Spinal cord (tissue), 10 donors: ENCODE results near the gene PAF1. TPM values are rescaled to one million over a fixed set of nuclear protein-coding genes. Genes with fewer than 3 reads are reported as not detected.
"Not testable (repeated sequence)": the region's sequence is repeated elsewhere in the genome, so short reads cannot be mapped to it uniquely, and the experiment has no call there.

Experiments
- DNase-seq, 6 donors: peaks; one replicate each; pipeline versions ENCODE4 v3.0.0 to v3.0.0-alpha.2; 2013 to 2015; ENCODE audit warnings: low spot score in 6 of 6, low read depth in 4 of 6
- H3K27ac ChIP-seq: one replicate; pipeline ENCODE4 v1.5.1; 2013; ENCODE audit warnings: low read depth, low read length, control low read depth
- H3K27me3 ChIP-seq: one replicate; pipeline ENCODE4 v1.6.1; 2013; ENCODE audit warnings: low read length; ENCODE audit not compliant: control insufficient read depth, insufficient read depth
- H3K36me3 ChIP-seq: one replicate; pipeline ENCODE4 v1.6.1; 2013; ENCODE audit warnings: low read length; ENCODE audit not compliant: control insufficient read depth, insufficient read depth
- H3K4me1 ChIP-seq: one replicate; pipeline ENCODE4 v1.6.1; 2013; ENCODE audit warnings: low read length; ENCODE audit not compliant: control insufficient read depth, insufficient read depth
- H3K4me3 ChIP-seq: one replicate; pipeline ENCODE4 v1.5.1; 2013; ENCODE audit warnings: low read depth, low read length, control low read depth
- H3K9me3 ChIP-seq: one replicate; pipeline ENCODE4 v1.6.1; 2013; ENCODE audit warnings: low read length; ENCODE audit not compliant: control insufficient read depth, insufficient read depth
- WGBS: methylation state at CpG from one replicate; pipeline ENCODE4 v1.1.5; 2013; ENCODE audit warnings: missing lambda C conversion rate; ENCODE audit not compliant: insufficient coverage; 5-methylcytosine and 5-hydroxymethylcytosine counted together
- polyA plus RNA-seq, 2 donors: library from polyadenylated mRNA; unstranded; fragments of 120-200 nt; gene quantifications; one replicate each; pipeline ENCODE4 v1.2.1, GENCODE V29; 2013; ENCODE audit not compliant: insufficient read length in 2 of 2
- total RNA-seq, 2 donors: library from RNA; depleted of rRNA in 1 of 2; stranded (reverse); fragments of 120-200 nt in 1 of 2; fragments of >200 nt in 1 of 2; gene quantifications; one replicate each; pipeline versions ENCODE4 v1.2.3 to v1.2.4, GENCODE V29; 2013 to 2014
- donor health status: healthy.

PAF1 gene
- total and polyA plus RNA-seq, 4 donors: 21.2 to 76.8 (median 62.0) TPM

DNA sequence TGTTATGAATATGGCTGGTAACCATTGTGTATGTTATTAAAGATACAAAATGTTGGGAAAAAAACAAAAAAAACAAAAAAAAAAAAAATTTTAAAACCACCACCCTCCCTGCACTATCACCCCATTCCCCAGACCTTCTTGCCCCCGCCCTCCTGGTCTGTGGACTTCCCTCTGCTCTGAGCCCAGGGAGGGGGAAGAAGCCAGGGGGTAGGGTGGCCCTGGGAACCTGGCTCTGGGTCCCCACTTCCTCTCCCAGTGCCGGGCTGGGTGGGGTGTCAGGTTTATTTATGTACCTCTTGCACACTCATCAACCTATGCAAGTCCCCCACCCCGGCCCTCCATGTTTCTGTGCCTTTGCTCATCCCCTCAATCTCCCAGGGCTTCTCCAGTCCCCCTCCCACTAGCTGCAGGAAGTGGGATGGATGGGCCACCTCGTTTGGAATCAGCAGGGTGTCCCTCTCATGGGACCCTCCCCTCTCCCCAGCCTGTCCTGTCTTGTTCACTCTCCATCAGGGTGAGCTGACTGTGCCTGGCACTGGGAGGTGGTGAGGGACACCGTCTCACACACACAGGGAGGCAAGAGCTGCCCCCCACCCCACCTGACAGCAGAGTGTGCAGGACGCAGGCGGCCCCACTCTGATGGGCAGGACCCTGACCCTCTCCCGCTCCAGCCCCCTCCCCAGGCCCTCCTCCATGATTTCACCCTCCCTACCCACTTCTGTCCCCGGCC is 5.9 kb downstream of the PAF1 start:
- no CpG with 5 or more reads among the region's 9 CpGs for WGBS
- Histone ChIP-seq H3K36me3 (peaks cover 90% of the 10 kb centered on the region), H3K4me3 (no peak overlapping the region), H3K27me3 (no peaks in the 10 kb centered on the region), H3K27ac (no peak overlapping the region), H3K9me3 (no peaks in the 10 kb centered on the region), H3K4me1 (peaks cover 9% of the 10 kb centered on the region)
- no peak for DNase-seq

- no peaks in the 10 kb centered on the region for H3K9me3 ChIP-seq
- DNase-seq: no peak
- WGBS: 82% methylated on average over 10 of the region's 18 CpGs
- peaks cover 90% of the 10 kb centered on the region for H3K36me3 ChIP-seq
- no peaks in the 10 kb centered on the region for H3K4me1 ChIP-seq
- no peak overlapping the region for H3K27ac ChIP-seq
- H3K27me3 ChIP-seq: no peaks in the 10 kb centered on the region
- no peak overlapping the region for H3K4me3 ChIP-seq
Measured at GRCh38 chr19:39382991-39383828, 7.7 kb downstream of the PAF1 start.

DNA sequence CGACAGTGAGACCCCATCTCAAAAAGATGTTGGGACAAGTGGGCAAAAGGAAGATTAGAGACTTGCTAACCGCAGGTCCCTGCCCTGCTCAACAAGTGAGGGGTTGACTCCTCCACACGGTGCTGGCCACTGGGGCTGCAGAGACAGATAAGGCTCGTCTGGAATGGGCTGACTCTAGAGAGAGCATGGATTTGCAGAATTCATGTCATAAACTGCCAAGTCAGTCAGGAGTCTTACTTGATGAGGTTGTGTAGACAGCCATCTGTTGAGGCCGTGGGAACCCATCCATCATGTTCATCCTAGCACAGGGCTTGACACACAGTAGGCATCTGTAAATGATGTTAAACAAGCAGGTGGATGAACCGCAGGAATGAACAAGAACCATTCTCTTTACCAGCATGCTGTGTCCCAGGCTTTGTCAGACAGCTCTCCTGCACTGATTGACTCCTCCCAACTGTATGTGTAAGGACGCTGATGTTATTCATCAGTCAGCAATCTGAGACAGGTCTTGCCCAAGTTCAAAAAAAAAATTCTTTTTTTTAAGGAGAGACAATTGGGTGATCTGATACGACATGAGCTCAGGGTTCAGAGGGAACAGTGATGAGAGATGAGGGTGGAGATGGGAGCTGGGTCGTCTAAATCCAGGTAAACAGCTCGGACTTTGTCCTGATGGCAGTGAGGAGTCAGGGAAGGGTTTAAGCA is 8.8 kb downstream of the PAF1 start:
- DNase-seq: no peak
- Histone ChIP-seq H3K9me3 (no peaks in the 10 kb centered on the region), H3K27ac (no peak overlapping the region), H3K4me3 (no peak overlapping the region), H3K36me3 (peaks cover 96% of the 10 kb centered on the region), H3K4me1 (no peaks in the 10 kb centered on the region), H3K27me3 (no peaks in the 10 kb centered on the region)
- 85% methylated on average over 10 of the region's 10 CpGs for WGBS

DNA sequence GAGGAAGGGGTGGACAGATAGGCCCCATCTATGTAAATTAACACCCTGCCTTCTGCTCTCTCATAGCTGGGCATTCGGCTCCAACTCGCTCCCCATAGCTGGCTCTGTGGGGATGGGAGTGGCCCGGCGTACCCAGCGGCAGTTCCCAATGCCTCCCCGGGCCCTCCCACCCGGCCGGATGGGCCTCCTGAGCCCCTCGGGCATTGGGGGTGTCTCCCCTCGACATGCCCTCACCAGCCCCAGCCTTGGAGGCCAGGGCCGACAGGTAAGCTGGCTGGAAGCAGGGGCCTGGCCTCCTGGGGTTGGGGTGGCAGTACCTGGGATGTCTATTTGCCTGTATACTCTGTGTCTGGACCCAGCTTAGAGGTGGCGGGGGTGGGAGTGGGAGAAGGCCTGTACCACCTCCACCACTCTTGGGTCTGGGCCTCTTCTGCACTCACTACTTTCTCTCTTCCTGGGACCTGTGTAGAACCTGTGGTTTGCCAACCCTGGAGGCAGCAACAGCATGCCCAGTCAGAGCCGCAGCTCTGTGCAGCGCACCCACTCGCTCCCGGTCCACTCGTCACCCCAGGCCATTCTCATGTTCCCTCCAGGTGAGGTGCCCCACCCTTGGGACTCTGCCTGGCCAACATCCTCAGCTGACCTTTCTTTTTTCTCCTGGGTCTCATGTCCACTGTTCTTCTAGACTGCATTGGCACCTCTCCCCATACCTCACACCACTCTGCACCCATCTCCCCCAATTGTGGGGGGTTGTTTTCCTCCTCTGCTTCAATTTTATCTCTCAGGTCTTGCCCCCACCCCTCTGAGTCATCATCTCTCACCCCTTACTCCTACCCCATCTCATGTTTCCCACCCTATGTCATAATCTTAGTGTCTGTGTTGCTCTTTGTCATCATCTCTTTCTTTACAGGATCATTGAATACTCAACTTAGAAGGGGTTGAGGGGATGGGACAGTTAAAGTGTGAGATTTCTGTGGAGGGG is 10.1 kb downstream of the PAF1 start:
- Histone ChIP-seq H3K4me3 (no peak overlapping the region), H3K27ac (no peak overlapping the region), H3K36me3 (peaks cover 97% of the 10 kb centered on the region), H3K27me3 (no peaks in the 10 kb centered on the region), H3K4me1 (no peaks in the 10 kb centered on the region), H3K9me3 (no peaks in the 10 kb centered on the region)
- WGBS: 95% methylated on average over 12 of the region's 17 CpGs
- no peak for DNase-seq

DNA sequence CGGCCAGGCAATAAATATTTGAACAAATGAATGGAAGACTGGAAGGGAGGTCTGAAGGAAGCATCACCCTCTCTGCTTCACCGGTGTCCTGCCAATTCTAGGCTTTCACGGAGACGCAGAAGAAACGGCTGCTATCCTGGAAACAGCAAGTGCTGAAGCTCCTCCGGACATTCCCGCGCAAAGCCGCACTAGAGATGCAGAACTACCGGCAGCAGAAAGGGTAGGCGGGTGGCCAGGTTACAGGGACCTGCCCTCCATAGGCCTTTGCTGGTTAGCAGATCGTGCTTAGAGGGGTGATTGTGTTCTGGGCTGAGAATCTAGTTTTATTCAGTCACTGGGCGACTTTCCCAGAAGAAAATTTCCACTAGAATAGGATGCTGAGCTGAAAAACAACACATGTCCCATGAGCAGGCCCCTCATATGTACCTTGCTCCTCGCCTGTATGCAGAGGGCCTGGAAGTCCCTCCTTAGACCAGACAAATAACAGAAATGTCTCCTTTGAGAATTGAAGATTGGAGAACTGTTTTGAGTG is 11.0 kb downstream of the PAF1 start:
- Histone ChIP-seq H3K27me3 (no peaks in the 10 kb centered on the region), H3K4me3 (no peak overlapping the region), H3K4me1 (no peaks in the 10 kb centered on the region), H3K27ac (no peak overlapping the region), H3K9me3 (no peaks in the 10 kb centered on the region), H3K36me3 (peaks cover 97% of the 10 kb centered on the region)
- WGBS: 92% methylated on average over 11 of the region's 14 CpGs
- DNase-seq: no peak

DNA sequence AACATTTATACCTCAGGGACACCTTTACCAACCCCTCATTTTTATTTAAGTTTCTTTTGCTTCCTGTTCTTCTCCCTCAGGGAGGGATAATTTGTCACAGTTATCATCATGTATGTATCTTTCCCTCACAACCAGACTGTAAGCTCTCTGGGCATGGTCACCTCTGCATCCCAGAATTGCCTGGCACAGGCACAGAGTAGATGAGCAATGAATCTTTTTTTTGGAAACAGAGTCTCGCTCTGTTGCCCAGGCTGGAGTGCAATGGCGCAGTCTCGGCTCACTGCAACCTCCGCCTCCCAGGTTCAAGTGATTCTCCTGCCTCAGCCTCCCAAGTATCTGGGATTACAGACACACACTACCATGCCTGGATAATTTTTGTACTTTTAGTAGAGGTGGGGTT is 11.5 kb downstream of the PAF1 start:
- not testable (repeated sequence) for H3K4me1 ChIP-seq, DNase-seq, H3K4me3 ChIP-seq, H3K9me3 ChIP-seq, H3K27ac ChIP-seq, H3K27me3 ChIP-seq
- peaks cover 93% of the 10 kb centered on the region for H3K36me3 ChIP-seq
- 100% methylated on average over 3 of the region's 4 CpGs for WGBS

DNA sequence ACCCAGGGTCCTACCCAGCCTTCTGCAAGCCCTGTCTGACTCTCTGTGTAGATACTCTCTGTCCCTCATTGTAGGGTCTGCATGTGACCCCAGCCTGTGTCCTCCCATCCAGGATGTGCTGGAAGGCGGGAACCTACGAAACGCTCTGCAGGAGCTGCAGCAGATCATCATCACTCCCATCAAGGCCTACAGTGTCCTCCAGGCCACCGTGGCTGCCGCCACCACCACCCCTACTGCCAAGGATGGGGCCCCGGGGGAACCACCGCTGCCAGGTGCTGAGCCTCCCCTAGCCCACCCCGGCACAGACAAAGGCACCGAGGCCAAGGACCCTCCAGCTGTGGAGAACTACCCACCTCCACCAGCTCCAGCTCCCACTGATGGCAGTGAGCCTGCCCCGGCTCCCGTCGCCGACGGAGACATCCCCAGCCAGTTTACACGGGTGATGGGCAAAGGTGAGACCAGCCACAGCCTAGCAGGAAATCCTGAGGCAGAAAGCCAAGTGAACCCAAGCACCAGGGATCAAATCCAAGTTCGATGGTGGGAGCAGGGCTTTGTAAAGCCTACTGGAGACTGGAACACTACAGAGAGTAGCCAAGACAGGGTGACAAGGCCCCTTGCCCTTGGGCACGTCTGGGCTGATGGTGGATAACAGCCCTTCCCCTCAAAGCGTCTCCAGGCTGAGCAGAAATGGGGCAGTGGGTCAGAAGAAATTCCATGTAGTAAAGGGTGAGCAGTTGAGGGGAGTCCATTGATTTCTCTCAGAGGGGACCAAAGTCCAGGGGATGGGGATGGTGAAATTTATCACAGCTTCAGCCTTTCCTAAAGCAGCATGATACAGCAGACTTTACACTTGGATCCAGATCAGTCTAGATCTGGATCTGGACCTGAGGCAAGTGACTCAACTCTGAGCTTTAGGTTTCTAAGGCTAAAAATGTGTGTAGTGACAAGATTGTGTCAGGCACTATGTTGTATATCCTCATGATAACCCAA is 13.2 kb downstream of the PAF1 start:
- Histone ChIP-seq H3K27me3 (no peaks in the 10 kb centered on the region), H3K9me3 (no peaks in the 10 kb centered on the region), H3K4me3 (no peak overlapping the region), H3K36me3 (peaks cover 91% of the 10 kb centered on the region), H3K4me1 (peaks cover 9% of the 10 kb centered on the region), H3K27ac (no peak overlapping the region)
- no peak for DNase-seq
- WGBS: 93% methylated on average over 18 of the region's 18 CpGs

GRCh38 chr19:39375929-39376328 is 15.0 kb downstream of the PAF1 start:
- H3K4me1 ChIP-seq: peaks cover 13% of the 10 kb centered on the region
- H3K9me3 ChIP-seq: no peaks in the 10 kb centered on the region
- H3K27ac ChIP-seq: no peak overlapping the region
- no peak overlapping the region for H3K4me3 ChIP-seq
- no peak for DNase-seq
- peaks cover 91% of the 10 kb centered on the region for H3K36me3 ChIP-seq
- no peaks in the 10 kb centered on the region for H3K27me3 ChIP-seq
